ENCODE data around the gene FHAD1.

Gene FHAD1

DNA sequence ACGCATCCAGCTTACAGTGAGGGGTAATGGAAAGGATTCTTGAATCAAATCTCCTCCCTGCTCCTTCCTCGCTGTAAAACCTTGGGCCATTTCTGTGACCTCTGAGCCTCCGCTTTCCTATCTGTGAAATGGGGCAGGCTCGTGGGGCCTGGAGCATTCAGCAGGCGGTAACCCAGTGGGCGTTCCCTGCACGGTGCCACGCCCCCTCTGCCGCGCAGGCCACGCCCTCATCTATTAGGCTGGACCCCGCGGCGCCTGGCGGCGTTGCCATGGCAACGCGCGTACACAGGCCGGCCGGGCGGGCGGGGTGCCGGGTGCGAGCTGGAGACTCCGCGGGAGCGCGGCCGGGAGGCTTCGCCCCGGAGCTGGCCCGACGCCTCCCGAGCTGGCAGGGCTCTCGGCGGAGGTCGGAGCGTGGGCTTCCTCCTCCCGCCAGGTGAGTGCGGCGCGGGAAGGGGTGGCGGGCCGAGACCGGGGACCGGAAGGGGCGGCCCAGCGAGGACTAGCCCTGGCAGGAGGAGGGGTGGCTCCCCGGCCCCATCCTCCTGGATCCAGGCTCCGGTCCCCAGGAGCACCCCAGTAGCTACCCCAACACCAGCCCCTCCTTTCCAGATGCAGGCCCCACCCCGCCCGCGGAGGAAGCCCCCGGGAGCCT lies at the start of gene FHAD1:
Gene FHAD1 (plus strand): TSS at position 264 of the 655 bp plus-strand sequence. CDS start 4,562 bp downstream, outside the sequence.
- TF ChIP-seq, protein P1, sequence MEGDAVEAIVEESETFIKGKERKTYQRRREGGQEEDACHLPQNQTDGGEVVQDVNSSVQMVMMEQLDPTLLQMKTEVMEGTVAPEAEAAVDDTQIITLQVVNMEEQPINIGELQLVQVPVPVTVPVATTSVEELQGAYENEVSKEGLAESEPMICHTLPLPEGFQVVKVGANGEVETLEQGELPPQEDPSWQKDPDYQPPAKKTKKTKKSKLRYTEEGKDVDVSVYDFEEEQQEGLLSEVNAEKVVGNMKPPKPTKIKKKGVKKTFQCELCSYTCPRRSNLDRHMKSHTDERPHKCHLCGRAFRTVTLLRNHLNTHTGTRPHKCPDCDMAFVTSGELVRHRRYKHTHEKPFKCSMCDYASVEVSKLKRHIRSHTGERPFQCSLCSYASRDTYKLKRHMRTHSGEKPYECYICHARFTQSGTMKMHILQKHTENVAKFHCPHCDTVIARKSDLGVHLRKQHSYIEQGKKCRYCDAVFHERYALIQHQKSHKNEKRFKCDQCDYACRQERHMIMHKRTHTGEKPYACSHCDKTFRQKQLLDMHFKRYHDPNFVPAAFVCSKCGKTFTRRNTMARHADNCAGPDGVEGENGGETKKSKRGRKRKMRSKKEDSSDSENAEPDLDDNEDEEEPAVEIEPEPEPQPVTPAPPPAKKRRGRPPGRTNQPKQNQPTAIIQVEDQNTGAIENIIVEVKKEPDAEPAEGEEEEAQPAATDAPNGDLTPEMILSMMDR (IDR thresholded peaks at IDR 0.05) = no peak

DNA sequence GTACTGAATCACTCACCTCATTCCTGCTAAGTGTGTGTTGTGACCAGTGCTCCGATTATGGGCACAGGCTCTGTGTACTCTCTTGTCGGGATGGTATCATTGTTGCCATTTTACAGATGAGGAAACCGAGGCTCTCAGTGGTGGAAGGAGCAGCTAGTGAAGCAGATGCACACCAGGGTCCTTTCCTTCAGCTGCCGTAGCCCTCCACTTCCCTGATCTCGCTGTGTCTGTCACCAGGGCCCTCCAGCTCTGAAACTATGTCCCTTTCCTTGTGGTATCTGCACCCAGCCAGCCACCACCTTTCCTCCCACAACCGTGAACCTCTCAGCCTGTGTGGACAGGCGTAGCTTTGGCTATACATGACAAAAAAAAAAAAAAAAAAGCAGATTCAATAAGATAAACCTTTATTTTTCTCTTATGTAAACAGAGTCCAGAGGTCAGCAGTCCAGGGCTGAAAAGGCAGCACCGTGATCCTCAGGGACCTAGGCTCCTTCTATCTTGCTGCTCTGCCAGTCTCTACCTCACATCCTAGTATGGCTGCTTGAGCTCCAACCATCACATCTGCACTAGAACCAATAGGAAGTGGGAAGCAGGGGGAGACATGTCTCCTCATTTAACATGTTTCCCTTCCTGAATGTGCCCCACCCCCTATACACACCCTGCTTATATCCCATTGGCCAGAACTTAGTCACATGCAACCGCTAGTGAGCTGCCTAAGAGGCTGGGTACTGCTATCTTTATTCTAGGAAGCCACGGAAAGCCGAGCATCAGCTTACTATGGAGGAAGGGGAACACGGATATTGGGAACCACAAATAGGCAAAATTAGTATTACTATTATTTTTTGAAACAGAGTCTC lies 49.2 kb upstream of the FHAD1 start:
- TF ChIP-seq, protein P1 (IDR thresholded peaks at IDR 0.05) = no peak

DNA sequence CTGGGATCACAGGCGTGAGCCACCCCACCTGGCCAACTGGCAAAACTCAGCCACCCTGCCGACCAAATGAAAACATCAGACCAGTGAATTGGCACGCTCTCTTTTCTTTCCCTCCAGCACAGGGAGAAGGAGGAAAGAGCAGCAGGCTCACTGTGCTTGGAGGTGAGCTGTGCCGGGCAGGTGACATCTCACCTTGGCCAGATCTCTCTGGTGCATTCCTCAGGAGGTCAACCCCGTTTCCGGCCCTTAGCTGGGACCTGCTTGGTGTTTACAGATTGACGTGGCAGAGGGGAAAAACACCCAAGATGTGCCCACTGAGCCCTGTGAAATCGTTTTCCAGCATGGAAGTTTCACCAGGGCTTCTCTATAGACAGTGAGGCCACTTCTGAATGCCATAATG lies 48.3 kb upstream of the FHAD1 start:
- TF ChIP-seq, protein P1 (IDR thresholded peaks at IDR 0.05) = no peak

DNA sequence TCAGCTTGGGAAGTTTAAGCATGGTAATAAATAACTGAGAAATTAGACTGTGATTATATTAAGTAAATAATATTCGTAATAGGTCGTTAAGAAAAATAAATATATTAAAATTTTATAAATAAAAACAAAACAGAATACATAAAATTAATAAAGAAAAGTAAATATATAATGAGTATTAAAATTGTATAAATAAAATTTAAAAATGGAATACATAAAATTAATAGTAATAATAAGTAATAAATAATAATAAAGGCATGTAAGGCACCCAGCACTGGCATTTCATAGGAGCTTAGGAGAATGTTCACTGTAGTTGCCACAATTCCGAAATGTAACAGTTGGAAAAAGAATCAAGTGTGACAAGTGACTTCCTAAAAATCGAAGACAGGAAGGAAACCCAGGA lies 45.8 kb upstream of the FHAD1 start:
- TF ChIP-seq, protein P1 (IDR thresholded peaks at IDR 0.05) = no peak

DNA sequence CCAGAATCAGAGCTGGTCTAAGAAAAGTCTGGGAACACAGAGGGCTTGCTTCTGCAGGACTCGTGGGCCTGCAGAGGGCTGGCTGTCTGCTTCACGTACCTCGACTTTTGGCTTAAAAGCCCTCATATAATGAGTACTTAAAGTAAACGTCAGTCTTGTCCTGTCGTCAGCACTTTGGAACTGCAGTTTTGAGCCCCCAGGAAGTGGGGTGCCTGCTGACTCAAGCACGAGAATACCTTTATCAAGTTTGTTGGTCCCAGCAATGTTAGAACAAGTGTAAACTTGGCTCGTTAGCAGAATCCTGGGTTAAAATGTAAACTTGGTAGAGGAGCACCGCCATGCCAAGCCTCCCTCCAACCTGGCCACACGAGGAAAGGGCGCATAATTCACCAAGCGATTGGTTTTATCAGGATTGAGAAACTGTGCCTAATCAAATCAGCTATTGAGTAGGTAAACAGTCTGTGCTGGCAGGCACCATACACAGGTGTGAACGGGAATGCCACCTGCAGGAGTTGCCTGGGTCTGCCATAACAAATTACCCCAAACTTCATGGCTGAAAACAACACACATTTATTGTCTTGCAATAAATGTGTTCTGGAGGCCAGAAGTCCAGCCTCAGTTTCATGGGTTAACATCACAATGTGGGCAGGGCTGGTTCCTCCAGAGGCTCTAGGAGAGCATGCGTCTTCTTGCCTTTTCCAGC lies 45.0 kb upstream of the FHAD1 start:
- TF ChIP-seq, protein P1 (IDR thresholded peaks at IDR 0.05) = no peak

DNA sequence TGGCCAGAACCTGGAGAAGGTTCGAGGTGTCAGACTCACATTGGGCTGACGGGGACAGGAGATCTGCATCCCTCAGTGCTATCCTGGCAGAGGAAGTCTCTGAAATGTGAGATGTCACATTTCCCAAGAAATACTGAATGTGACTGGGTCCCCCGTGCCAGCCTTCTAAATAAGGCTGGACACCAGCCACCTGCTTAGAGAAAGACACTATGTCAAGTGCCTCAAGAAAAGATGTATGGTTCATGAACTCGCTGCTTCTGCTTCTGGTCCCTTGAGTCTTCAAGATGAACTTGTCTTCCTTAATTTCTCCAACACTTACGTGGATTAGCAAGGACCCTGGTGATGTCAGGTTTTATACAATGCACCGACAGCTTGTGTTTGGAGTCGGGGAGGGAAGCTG lies 42.1 kb upstream of the FHAD1 start:
- TF ChIP-seq, protein P1 (IDR thresholded peaks at IDR 0.05) = no peak

DNA sequence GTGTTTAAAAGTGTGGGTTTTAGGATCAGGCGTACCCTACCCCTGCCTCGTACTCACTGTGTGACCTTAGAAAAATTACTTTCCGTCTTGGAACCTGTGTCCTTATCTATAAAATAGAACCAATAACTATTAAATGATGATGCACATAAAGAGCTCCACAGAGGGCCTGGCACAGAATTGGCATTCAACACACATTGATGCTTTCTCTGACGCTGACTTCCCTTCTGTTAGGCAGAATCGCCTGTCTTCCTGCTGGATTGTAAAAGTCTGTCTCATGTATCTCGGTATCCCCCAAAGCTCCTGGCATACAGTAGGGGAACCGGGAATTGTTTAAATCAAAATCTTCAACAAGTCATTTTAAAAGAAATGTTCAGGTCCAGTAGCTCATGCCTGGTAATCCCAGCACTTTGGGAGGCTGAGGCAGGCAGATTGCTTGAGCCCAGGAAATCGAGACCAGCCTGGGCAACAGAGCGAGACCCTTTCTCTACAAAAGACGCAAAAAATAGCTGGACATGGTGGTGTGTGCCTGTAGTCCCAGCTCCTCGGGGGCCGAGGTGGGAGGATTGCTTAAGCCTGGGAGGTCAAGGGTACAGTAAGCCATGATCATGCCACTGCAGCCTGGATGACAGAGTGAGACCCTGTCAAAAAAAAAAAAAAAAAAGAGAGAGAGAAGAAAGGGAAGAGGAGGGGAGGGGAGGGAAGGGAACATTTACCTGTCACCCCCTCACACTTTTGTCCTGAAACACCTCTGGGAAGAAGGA lies 41.3 kb upstream of the FHAD1 start:
- TF ChIP-seq, protein P1 (IDR thresholded peaks at IDR 0.05) = no peak

Measured in LNCAP (cell line).